ENCODE data around the gene CPSF7. TPM values are rescaled to one million over a fixed set of nuclear protein-coding genes. Genes with fewer than 3 reads are reported as not detected.

CPSF7 gene
- total RNA-seq, 3 donors from 2014 or later = 40.6 to 62.5 (median 46.2) TPM

DNA sequence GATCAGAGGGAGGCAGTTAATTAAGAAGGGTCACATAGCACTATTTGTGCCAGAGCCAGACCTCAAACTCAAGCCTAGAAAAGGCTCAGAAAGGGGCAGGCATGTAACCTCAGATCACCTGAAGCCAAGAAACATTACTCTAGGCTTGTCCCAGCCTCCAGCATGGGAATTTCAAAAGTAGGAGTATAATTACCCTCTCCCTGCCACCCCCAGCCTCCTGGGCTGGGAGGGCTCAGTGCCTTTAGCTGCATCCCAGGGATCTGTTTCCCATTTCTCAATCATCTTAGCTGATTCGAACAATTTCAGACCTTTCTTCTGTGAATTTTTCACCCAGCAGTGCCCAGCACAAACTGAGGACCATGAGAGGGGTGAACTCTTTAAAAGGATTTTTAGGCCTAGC is 45.7 kb upstream of the CPSF7 start:
- Histone ChIP-seq H3K9me3 (no peaks in the 10 kb centered on the region), H3K4me3 (no peak overlapping the region), H3K4me1 (peaks cover 0 to 7% of the 10 kb centered on the region in 2 donors), H3K36me3 (no peaks in the 10 kb centered on the region), H3K27me3 (no peaks in the 10 kb centered on the region), H3K27ac (peak overlapping the region in 1 of 2 donors; percentile 79)
- no peak for DNase-seq (ENCODE audit: low spot score in 2 of 2)
- TF ChIP-seq POLR2A (IDR thresholded peaks at IDR 0.05) (no peak), POLR2AphosphoS5 (IDR thresholded peaks at IDR 0.05) (no peak)
- TF ChIP-seq, protein P1, sequence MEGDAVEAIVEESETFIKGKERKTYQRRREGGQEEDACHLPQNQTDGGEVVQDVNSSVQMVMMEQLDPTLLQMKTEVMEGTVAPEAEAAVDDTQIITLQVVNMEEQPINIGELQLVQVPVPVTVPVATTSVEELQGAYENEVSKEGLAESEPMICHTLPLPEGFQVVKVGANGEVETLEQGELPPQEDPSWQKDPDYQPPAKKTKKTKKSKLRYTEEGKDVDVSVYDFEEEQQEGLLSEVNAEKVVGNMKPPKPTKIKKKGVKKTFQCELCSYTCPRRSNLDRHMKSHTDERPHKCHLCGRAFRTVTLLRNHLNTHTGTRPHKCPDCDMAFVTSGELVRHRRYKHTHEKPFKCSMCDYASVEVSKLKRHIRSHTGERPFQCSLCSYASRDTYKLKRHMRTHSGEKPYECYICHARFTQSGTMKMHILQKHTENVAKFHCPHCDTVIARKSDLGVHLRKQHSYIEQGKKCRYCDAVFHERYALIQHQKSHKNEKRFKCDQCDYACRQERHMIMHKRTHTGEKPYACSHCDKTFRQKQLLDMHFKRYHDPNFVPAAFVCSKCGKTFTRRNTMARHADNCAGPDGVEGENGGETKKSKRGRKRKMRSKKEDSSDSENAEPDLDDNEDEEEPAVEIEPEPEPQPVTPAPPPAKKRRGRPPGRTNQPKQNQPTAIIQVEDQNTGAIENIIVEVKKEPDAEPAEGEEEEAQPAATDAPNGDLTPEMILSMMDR (IDR thresholded peaks at IDR 0.05) = no peak
- intact Hi-C loops (cut with DNase I; ENCODE audit: low total_unique reads) = loop anchor here (5.0 kb wide), 1 partner anchor 42 kb away; no protein-coding TSS in a partner anchor

DNA sequence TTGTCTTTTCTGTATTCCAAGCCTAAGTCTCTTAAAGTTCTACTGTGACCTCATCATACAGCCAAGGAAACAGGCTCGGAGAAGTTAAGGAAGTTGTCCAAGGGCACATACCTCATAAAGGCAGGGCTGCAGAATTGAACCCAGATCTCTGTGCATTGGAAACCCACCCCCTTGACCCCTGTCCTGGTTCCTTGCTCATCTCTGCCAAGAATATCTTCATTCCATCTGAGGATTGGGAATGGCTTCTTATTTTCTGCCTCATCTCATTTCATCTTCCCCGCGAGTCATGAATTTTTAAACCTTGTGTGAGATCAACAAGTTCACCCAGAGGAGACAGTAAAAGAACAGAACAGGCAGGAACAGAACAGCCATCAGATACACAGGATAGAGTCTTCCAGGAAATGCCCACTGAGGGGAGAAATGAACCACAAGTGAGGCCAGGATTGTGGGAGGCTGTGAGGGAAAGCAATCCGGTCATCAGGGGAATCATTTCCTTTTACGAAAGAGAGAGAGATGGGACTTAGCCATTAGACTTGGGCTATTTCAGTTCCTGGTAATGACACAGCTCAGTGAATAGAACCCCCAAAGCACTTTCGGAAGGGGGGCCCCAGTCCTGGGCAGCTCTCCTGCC is 44.4 kb upstream of the CPSF7 start:
- no peak for DNase-seq (ENCODE audit: low spot score in 2 of 2)
- peaks cover 0 to 7% of the 10 kb centered on the region in 2 donors for H3K4me1 ChIP-seq
- H3K4me3 ChIP-seq = no peak overlapping the region
- H3K36me3 ChIP-seq = no peaks in the 10 kb centered on the region
- H3K9me3 ChIP-seq = no peaks in the 10 kb centered on the region
- no peaks in the 10 kb centered on the region for H3K27me3 ChIP-seq
- H3K27ac ChIP-seq = peak overlapping the region in 1 of 2 donors; percentile 79
- intact Hi-C loops (cut with DNase I; ENCODE audit: low total_unique reads) = no loop called here
- TF ChIP-seq POLR2A (IDR thresholded peaks at IDR 0.05) = no peak
- TF ChIP-seq, protein P1 (IDR thresholded peaks at IDR 0.05) = no peak
- no peak for TF ChIP-seq POLR2AphosphoS5 (IDR thresholded peaks at IDR 0.05)

DNA sequence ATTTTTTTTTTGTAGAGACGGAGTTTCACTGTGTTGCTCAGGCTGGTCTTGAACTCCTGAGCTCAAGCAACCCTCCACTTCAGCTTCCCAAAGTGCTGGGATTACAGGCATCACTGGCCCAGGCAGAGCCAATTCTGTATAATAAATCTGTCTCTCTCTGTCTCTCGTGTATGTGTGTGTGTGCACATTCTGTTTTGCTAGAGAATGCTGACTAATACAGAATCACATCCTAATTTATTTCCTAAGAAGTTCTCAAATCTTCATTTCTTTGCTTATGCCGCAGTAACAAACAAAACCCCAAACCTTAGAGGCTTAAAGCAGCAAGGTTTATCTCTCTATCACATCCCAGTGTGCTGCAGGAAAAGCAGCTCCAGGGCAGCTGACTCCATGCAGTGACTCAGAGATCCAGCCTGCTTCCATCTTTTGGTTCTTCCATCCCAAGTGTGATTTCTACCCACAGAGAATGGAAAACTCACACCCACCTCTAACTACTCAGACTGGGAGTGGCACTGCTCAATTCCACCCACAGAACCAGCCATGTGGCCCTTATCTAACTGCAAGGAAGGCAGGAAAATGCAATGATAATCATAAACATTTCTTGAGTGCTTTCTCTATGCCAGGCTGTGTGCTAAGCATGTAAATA is 43.7 kb upstream of the CPSF7 start:
- Histone ChIP-seq H3K4me1 (peaks cover 0 to 7% of the 10 kb centered on the region in 2 donors), H3K27ac (peak overlapping the region in 1 of 2 donors; percentile 79), H3K4me3 (no peak overlapping the region), H3K27me3 (no peaks in the 10 kb centered on the region), H3K36me3 (no peaks in the 10 kb centered on the region), H3K9me3 (no peaks in the 10 kb centered on the region)
- intact Hi-C loops (cut with DNase I; ENCODE audit: low total_unique reads) = no loop called here
- no peak for DNase-seq (ENCODE audit: low spot score in 2 of 2)
- TF ChIP-seq POLR2A (IDR thresholded peaks at IDR 0.05) (no peak), POLR2AphosphoS5 (IDR thresholded peaks at IDR 0.05) (no peak)
- TF ChIP-seq, protein P1 (IDR thresholded peaks at IDR 0.05) = no peak

DNA sequence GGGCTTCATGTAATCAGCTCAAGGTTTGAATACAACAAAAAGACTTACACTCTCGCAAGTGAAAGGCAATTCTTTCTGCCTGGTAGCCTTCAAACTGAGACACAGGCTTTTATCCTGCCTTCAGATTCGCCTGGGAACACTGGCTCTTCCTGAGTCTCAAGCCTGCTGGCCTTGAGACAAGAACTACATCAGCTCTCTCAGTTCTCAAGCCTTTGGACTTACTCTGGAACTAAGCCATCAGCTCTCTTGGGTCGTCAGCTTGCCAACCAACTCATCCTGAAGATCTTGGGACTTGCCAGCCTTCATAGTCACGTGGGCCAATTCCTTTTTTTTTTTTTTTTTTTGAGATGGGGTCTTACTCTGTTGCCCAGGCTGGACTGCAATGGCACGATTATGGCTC is 43.1 kb upstream of the CPSF7 start:
- Histone ChIP-seq H3K4me3 (no peak overlapping the region), H3K4me1 (peaks cover 0 to 7% of the 10 kb centered on the region in 2 donors), H3K27me3 (no peaks in the 10 kb centered on the region), H3K9me3 (no peaks in the 10 kb centered on the region), H3K27ac (peak overlapping the region; percentile 29 to 48), H3K36me3 (no peaks in the 10 kb centered on the region)
- TF ChIP-seq POLR2AphosphoS5 (IDR thresholded peaks at IDR 0.05) = no peak
- TF ChIP-seq POLR2A (IDR thresholded peaks at IDR 0.05) = no peak
- TF ChIP-seq, protein P1 (IDR thresholded peaks at IDR 0.05) = no peak
- intact Hi-C loops (cut with DNase I; ENCODE audit: low total_unique reads) = no loop called here
- DNase-seq (ENCODE audit: low spot score in 2 of 2) = no peak

DNA sequence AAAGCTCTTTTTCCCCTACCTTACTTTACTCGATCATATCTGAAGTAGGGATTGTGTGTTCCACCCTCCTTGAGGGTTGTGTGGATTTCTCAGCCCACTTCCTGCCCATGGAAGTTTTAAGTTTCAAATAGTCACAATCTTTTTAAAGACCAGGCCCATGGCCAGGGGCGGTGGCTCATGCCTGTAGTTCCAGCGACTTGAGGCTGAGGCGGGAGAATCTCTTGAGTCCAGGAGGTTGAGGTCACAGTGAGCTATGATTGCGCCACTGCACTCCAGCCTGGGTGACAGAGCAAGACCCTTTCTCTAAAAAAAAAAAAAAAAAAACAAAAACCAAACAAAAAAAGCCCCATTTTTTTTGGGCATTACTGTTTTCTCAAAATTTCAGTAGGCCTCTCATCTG is 42.5 kb upstream of the CPSF7 start:
- TF ChIP-seq POLR2A (IDR thresholded peaks at IDR 0.05) (no peak), POLR2AphosphoS5 (IDR thresholded peaks at IDR 0.05) (peak in 1 of 3 donors; percentile 33)
- no peaks in the 10 kb centered on the region for H3K9me3 ChIP-seq
- peaks cover 0 to under 1% of the 10 kb centered on the region in 2 donors for H3K4me1 ChIP-seq
- H3K4me3 ChIP-seq = no peak overlapping the region
- no peaks in the 10 kb centered on the region for H3K36me3 ChIP-seq
- H3K27ac ChIP-seq = peak overlapping the region in 1 of 2 donors; percentile 48
- H3K27me3 ChIP-seq = no peaks in the 10 kb centered on the region
- intact Hi-C loops (cut with DNase I; ENCODE audit: low total_unique reads) = no loop called here
- no peak for DNase-seq (ENCODE audit: low spot score in 2 of 2)
